Measurements from ENCODE around the gene ITGA2. TPM values are rescaled to one million over a fixed set of nuclear protein-coding genes. Genes with fewer than 3 reads are reported as not detected.

Gene ITGA2
- total RNA-seq, 2 donors from 2014 or later = 1.5 to 2.3 TPM

DNA sequence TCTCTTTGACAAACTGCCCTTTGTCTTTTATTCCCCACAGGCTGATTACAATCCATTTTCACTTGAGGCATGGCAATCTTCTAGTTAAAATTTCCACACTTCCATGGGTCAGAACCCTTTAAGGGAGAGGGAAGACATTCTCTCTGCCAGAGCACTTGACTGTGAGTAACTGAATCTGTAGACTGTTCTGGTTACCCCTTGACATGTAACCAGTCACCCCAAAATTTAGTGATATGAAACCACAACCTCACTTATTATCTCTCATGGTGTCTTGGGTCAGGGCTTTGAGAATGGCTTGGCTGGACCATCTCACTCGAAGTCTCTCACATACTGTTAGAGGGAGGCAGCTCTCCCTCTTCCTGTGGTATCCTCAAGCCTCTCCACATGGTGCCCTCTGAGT, 14.0 kb downstream of the ITGA2 start:
- no peaks in the 10 kb centered on the region for H3K27me3 ChIP-seq
- H3K9me3 ChIP-seq = no peaks in the 10 kb centered on the region
- no peak for DNase-seq (ENCODE audit: low spot score)
- no peaks in the 10 kb centered on the region for H3K36me3 ChIP-seq
- no peak overlapping the region for H3K27ac ChIP-seq
- TF ChIP-seq, protein P1, sequence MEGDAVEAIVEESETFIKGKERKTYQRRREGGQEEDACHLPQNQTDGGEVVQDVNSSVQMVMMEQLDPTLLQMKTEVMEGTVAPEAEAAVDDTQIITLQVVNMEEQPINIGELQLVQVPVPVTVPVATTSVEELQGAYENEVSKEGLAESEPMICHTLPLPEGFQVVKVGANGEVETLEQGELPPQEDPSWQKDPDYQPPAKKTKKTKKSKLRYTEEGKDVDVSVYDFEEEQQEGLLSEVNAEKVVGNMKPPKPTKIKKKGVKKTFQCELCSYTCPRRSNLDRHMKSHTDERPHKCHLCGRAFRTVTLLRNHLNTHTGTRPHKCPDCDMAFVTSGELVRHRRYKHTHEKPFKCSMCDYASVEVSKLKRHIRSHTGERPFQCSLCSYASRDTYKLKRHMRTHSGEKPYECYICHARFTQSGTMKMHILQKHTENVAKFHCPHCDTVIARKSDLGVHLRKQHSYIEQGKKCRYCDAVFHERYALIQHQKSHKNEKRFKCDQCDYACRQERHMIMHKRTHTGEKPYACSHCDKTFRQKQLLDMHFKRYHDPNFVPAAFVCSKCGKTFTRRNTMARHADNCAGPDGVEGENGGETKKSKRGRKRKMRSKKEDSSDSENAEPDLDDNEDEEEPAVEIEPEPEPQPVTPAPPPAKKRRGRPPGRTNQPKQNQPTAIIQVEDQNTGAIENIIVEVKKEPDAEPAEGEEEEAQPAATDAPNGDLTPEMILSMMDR (IDR thresholded peaks at IDR 0.05) = no peak
- no peaks in the 10 kb centered on the region for H3K4me1 ChIP-seq
- no peak overlapping the region for H3K4me3 ChIP-seq

DNA sequence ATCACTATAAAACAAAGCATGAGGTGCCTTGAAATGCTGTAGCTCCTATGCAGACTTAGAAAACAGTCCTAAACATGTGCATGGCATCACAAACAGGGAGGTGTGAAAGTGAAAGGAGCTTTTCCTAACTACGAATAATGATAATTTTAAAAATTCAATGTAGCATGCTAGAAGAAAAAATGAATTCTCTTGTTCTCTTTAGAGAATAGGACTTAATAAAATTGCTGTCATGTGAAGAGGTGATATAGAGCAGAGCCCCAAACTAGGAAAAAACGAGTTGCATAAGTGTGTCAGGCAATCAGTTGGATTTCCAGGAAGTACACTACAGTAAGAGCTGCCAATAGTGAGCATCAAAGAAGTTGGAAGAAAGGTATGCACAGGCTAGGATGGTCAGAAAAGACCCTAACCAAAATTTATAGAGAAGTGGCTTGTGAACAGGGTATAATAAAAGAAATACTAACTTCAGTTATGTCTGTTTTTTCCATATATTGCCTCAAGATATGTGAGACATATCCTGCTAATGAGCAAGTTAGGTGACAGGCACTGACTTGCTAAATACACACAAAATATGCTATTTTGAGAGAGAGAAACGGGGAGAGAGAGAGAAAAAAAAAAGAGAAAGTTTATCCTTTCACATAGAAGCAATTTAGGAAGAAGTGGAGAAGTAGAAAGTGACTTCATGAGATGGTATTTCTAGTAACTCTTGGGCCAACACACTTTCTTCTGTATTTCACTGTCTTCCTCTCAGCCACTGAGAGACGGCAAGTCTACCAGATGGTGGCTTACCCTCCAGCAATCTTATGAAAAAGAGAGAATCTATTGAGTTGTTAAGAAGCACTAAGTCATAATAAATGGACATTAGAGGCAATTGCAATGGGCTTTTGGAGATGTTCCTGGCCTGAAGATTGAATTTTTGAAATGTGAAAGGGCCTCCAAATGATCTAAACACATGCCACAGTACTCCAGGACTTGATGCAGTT, 18.0 kb downstream of the ITGA2 start:
- TF ChIP-seq, protein P1 (IDR thresholded peaks at IDR 0.05) = no peak
- Histone ChIP-seq H3K4me3 (no peak overlapping the region), H3K4me1 (no peaks in the 10 kb centered on the region), H3K36me3 (no peaks in the 10 kb centered on the region), H3K27ac (no peak overlapping the region), H3K27me3 (no peaks in the 10 kb centered on the region), H3K9me3 (no peaks in the 10 kb centered on the region)
- no peak for DNase-seq (ENCODE audit: low spot score)

DNA sequence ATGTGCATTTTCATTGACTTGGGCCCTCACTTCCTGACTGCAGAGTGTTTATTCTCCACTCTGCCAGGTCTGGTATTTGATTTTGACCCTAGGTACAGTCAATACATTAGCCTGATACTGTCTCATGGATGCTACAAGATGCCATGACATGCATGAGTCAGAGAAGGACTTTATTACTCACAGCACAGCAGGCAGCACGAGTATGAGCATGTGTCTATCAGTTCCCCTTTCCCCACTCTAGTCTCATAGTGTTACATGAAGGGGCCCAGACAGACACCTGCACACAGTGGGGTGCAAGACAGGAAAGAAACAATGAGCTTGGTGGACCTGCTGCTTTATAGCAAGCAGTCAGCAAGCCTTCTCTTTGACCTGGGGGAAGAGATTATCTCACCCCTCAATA, 19.6 kb downstream of the ITGA2 start:
- Histone ChIP-seq H3K27ac (no peak overlapping the region), H3K9me3 (no peaks in the 10 kb centered on the region), H3K4me3 (no peak overlapping the region), H3K4me1 (no peaks in the 10 kb centered on the region), H3K36me3 (no peaks in the 10 kb centered on the region), H3K27me3 (no peaks in the 10 kb centered on the region)
- DNase-seq (ENCODE audit: low spot score) = no peak
- TF ChIP-seq, protein P1 (IDR thresholded peaks at IDR 0.05) = no peak

DNA sequence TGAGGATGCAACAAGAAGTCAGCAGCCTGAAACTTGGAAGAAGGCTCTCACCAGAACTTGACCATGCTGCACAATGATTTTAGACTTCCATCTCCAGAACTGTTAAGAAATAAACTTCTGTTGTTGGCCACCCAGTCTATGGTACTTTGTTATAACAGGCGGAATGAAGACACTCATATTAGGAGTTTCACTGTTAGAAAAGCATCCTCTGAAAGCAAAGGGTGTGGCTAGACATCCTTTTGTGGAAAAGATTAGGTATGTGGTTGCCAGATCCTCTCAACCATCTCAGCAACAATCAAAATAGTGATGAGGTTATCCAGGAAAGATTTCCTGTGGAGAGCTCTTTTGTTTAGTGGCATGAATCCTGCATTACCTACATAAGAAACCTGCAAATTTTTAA, 20.7 kb downstream of the ITGA2 start:
- TF ChIP-seq, protein P1 (IDR thresholded peaks at IDR 0.05) = no peak

DNA sequence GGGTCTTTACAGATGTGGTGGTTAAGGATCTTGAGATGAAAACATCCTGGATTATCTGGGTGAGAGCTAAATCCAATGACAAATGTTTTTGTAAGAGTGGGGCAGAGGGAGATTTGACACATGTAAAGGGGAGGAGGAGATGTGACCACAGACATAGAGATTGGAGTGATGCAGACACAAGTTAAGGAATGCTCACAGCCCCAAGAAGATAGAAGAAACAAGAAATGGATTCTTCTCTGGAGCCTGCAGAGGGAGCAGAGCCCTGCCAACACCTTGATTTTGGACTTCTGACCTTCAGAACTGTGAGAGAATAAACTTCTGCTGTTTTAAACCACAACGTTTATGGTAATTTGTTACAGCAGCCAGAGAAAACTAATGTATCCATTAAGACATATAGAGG, 21.7 kb downstream of the ITGA2 start:
- no peaks in the 10 kb centered on the region for H3K4me1 ChIP-seq
- DNase-seq (ENCODE audit: low spot score) = no peak
- H3K27me3 ChIP-seq = no peaks in the 10 kb centered on the region
- no peak overlapping the region for H3K4me3 ChIP-seq
- no peaks in the 10 kb centered on the region for H3K36me3 ChIP-seq
- no peaks in the 10 kb centered on the region for H3K9me3 ChIP-seq
- TF ChIP-seq, protein P1 (IDR thresholded peaks at IDR 0.05) = no peak
- H3K27ac ChIP-seq = no peak overlapping the region

More for the DNA sequence above, 20.7 kb downstream of the ITGA2 start:
- Histone ChIP-seq H3K4me1 (no peaks in the 10 kb centered on the region), H3K36me3 (no peaks in the 10 kb centered on the region), H3K9me3 (no peaks in the 10 kb centered on the region), H3K4me3 (no peak overlapping the region), H3K27me3 (no peaks in the 10 kb centered on the region), H3K27ac (no peak overlapping the region)
- DNase-seq (ENCODE audit: low spot score) = no peak
